Measurements from ENCODE around the gene SLC1A2. TPM values are rescaled to one million over a fixed set of nuclear protein-coding genes. Genes with fewer than 3 reads are reported as not detected.

The SLC1A2 gene
- total RNA-seq, 1 donor from 2014 or later: 0.10 TPM

GRCh38 chr11:35241531-35241930 lies 177.8 kb downstream of the SLC1A2 start:
- Mint-ChIP-seq H3K27me3 (ENCODE audit: low read depth) (no peaks in the 10 kb centered on the region), H3K9me3 (ENCODE audit: low read depth) (no peaks in the 10 kb centered on the region), H3K4me3 (ENCODE audit: unreplicated experiment) (no peak overlapping the region), H3K36me3 (ENCODE audit: low read depth) (no peaks in the 10 kb centered on the region), H3K4me1 (ENCODE audit: low read depth) (peaks cover 27% of the 10 kb centered on the region), H3K27ac (ENCODE audit: unreplicated experiment) (no peak overlapping the region)
- no peak for DNase-seq (ENCODE audit: low spot score)
- TF ChIP-seq CTCF (IDR thresholded peaks at IDR 0.05): no peak

- no peak for DNase-seq (ENCODE audit: low spot score)
- H3K27ac Mint-ChIP-seq (ENCODE audit: unreplicated experiment): no peak overlapping the region
- H3K9me3 Mint-ChIP-seq (ENCODE audit: low read depth): no peaks in the 10 kb centered on the region
- peaks cover 31% of the 10 kb centered on the region for H3K4me1 Mint-ChIP-seq (ENCODE audit: low read depth)
- H3K4me3 Mint-ChIP-seq (ENCODE audit: unreplicated experiment): no peak overlapping the region
- TF ChIP-seq CTCF (IDR thresholded peaks at IDR 0.05): no peak
- H3K27me3 Mint-ChIP-seq (ENCODE audit: low read depth): no peaks in the 10 kb centered on the region
- H3K36me3 Mint-ChIP-seq (ENCODE audit: low read depth): no peaks in the 10 kb centered on the region
Observed at GRCh38 chr11:35241083-35241482, 178.3 kb downstream of the SLC1A2 start.

- TF ChIP-seq CTCF (IDR thresholded peaks at IDR 0.05): no peak
Observed at GRCh38 chr11:35239471-35240075, 179.8 kb downstream of the SLC1A2 start.

GRCh38 chr11:35238882-35239281 lies 180.5 kb downstream of the SLC1A2 start:
- no peak for TF ChIP-seq CTCF (IDR thresholded peaks at IDR 0.05)
- Mint-ChIP-seq H3K27me3 (ENCODE audit: low read depth) (no peaks in the 10 kb centered on the region), H3K4me1 (ENCODE audit: low read depth) (peaks cover 31% of the 10 kb centered on the region), H3K9me3 (ENCODE audit: low read depth) (peaks cover 10% of the 10 kb centered on the region), H3K27ac (ENCODE audit: unreplicated experiment) (no peak overlapping the region), H3K4me3 (ENCODE audit: unreplicated experiment) (no peak overlapping the region), H3K36me3 (ENCODE audit: low read depth) (no peaks in the 10 kb centered on the region)
- no peak for DNase-seq (ENCODE audit: low spot score)

More at GRCh38 chr11:35239471-35240075, 179.8 kb downstream of the SLC1A2 start:
- H3K4me1 Mint-ChIP-seq (ENCODE audit: low read depth): peaks cover 31% of the 10 kb centered on the region
- no peak overlapping the region for H3K27ac Mint-ChIP-seq (ENCODE audit: unreplicated experiment)
- H3K9me3 Mint-ChIP-seq (ENCODE audit: low read depth): peaks cover 3% of the 10 kb centered on the region
- no peak overlapping the region for H3K4me3 Mint-ChIP-seq (ENCODE audit: unreplicated experiment)
- DNase-seq (ENCODE audit: low spot score): no peak
- no peaks in the 10 kb centered on the region for H3K27me3 Mint-ChIP-seq (ENCODE audit: low read depth)
- H3K36me3 Mint-ChIP-seq (ENCODE audit: low read depth): no peaks in the 10 kb centered on the region

- Mint-ChIP-seq H3K27ac (ENCODE audit: unreplicated experiment) (no peak overlapping the region), H3K9me3 (ENCODE audit: low read depth) (peaks cover 13% of the 10 kb centered on the region), H3K4me3 (ENCODE audit: unreplicated experiment) (no peak overlapping the region), H3K4me1 (ENCODE audit: low read depth) (peaks cover 34% of the 10 kb centered on the region), H3K36me3 (ENCODE audit: low read depth) (no peaks in the 10 kb centered on the region), H3K27me3 (ENCODE audit: low read depth) (no peaks in the 10 kb centered on the region)
- no peak for DNase-seq (ENCODE audit: low spot score)
- peak; percentile 83 for TF ChIP-seq CTCF (IDR thresholded peaks at IDR 0.05)
Observed at GRCh38 chr11:35237860-35238715, 181.3 kb downstream of the SLC1A2 start.

All from chondrocyte (in vitro differentiated cells).